Upper lobe of left lung (tissue), 4 donors: Measurements from ENCODE around the gene FCN1.

Experiments
- CTCF ChIP-seq, 6 experiments: fragments of 450-650 bp in 4 of 6; fragments of 200-600 bp in 2 of 6; sonication (generic) in 2 of 6; IDR thresholded peaks; one replicate each; pipeline ENCODE4 v1.5.1; 2016 to 2019; ENCODE audit warnings: antibody characterized with exemption in 6 of 6
- EP300 ChIP-seq, 4 donors: sonication (generic); formaldehyde crosslinking; IDR thresholded peaks; one replicate each; pipeline ENCODE4 v1.5.1; 2017; ENCODE audit warnings: antibody characterized with exemption in 4 of 4, control low read depth in 2 of 4

GRCh38 chr9:134882204-134882785, 35.4 kb downstream of the FCN1 start:
- no peak for TF ChIP-seq CTCF (IDR thresholded peaks at IDR 0.05)
- TF ChIP-seq EP300 (IDR thresholded peaks at IDR 0.05), result no peak
